RWPE1 (cell line): ENCODE data around the gene NELFE.
"Not testable (repeated sequence)": the region's sequence is repeated elsewhere in the genome, so short reads cannot be mapped to it uniquely, and the experiment has no call there.

Experiments used
- CTCF ChIA-PET: fragments of 350-600 bp; sonication (Branson Sonifier 250); formaldehyde crosslinking; extraction: SDS; loops from one replicate; lab custom pipeline; 2021; lab: Yijun Ruan, JAX
- POLR2A ChIA-PET: fragments of 400-600 bp; formaldehyde crosslinking; extraction: SDS; loops from one replicate; lab custom pipeline; 2020; ENCODE audit warnings: antibody characterized with exemption; ENCODE audit not compliant: low non-redundant PET; lab: Yijun Ruan, JAX
- DNase-seq: peaks from one replicate; pipeline ENCODE4 v3.0.0; 2012; ENCODE audit warnings: low spot score
- H3K27ac ChIP-seq: fragments of 450-650 bp; 2 replicates; pipeline ENCODE4 v1.5.1; 2017
- CTCF ChIP-seq: fragments of 450-650 bp; conservative IDR thresholded peaks from 2 replicates; pipeline ENCODE4 v1.5.1; 2017; ENCODE audit warnings: low read depth, mild to moderate bottlenecking

NELFE gene

GRCh38 chr6:31908791-31909190 lies 50.0 kb downstream of the NELFE start:
- no peak for TF ChIP-seq CTCF
- no peak overlapping the region for H3K27ac ChIP-seq
- CTCF ChIA-PET, result no interaction called here
- no peak for DNase-seq
- POLR2A ChIA-PET, result interaction anchor here (0.7 kb wide), 1 partner anchor 344 kb away, joined by 4 read pairs; no protein-coding TSS in a partner anchor

- DNase-seq, CTCF ChIA-PET, H3K27ac ChIP-seq: not testable (repeated sequence)
- POLR2A ChIA-PET, result interaction anchor here (0.7 kb wide), 2 partner anchors 38 to 343 kb away, joined by 4 to 8 read pairs; partner anchors contain the start of gene CFB
Observed at GRCh38 chr6:31908255-31908654, 50.5 kb downstream of the NELFE start.

- ChIA-PET POLR2A (interaction anchor here (0.6 to 0.7 kb wide), 2 partner anchors 39 to 43 kb away, joined by 6 to 8 read pairs; partner anchors contain the start of gene CFB), CTCF (no interaction called here)
- H3K27ac ChIP-seq, result no peak overlapping the region
- TF ChIP-seq CTCF, result no peak
- no peak for DNase-seq
Observed at GRCh38 chr6:31907158-31907813, 51.5 kb downstream of the NELFE start.

- CTCF ChIA-PET, DNase-seq, H3K27ac ChIP-seq: not testable (repeated sequence)
- POLR2A ChIA-PET, result interaction anchor here (0.6 kb wide), 1 partner anchor 43 kb away, joined by 6 read pairs; no protein-coding TSS in a partner anchor
Observed at GRCh38 chr6:31906727-31907126, 52.0 kb downstream of the NELFE start.

GRCh38 chr6:31906122-31906521 lies 52.6 kb downstream of the NELFE start:
- POLR2A ChIA-PET, result interaction anchor here (0.6 kb wide), 1 partner anchor 74 kb away, joined by 4 read pairs; no protein-coding TSS in a partner anchor

GRCh38 chr6:31905041-31905440 lies 53.7 kb downstream of the NELFE start:
- POLR2A ChIA-PET, result no interaction called here
- no peak overlapping the region for H3K27ac ChIP-seq
- TF ChIP-seq CTCF, result no peak
- DNase-seq, result no peak
- CTCF ChIA-PET, result interaction anchor here (0.7 kb wide), 1 partner anchor 1282 kb away, joined by 5 read pairs; no protein-coding TSS in a partner anchor

More at GRCh38 chr6:31906122-31906521, 52.6 kb downstream of the NELFE start:
- no peak overlapping the region for H3K27ac ChIP-seq
- no peak for DNase-seq
- CTCF ChIA-PET, result no interaction called here
- TF ChIP-seq CTCF, result no peak

GRCh38 chr6:31903957-31904356 lies 54.8 kb downstream of the NELFE start:
- POLR2A ChIA-PET, result no interaction called here
- no peak for DNase-seq
- no peak overlapping the region for H3K27ac ChIP-seq
- CTCF ChIA-PET, result interaction anchor here (0.5 kb wide), 1 partner anchor 559 kb away, joined by 3 read pairs; no protein-coding TSS in a partner anchor
- no peak for TF ChIP-seq CTCF
